Inferior parietal cortex (tissue), 1 donor: ENCODE data around the gene KLC3.
"Not testable (repeated sequence)": the region's sequence is repeated elsewhere in the genome, so short reads cannot be mapped to it uniquely, and the experiment has no call there.

ENCODE experiments used
- DNase-seq: peaks from one replicate; pipeline ENCODE4 v3.0.0-alpha.2; 2016; ENCODE audit errors: extremely low spot score

The KLC3 gene

DNA sequence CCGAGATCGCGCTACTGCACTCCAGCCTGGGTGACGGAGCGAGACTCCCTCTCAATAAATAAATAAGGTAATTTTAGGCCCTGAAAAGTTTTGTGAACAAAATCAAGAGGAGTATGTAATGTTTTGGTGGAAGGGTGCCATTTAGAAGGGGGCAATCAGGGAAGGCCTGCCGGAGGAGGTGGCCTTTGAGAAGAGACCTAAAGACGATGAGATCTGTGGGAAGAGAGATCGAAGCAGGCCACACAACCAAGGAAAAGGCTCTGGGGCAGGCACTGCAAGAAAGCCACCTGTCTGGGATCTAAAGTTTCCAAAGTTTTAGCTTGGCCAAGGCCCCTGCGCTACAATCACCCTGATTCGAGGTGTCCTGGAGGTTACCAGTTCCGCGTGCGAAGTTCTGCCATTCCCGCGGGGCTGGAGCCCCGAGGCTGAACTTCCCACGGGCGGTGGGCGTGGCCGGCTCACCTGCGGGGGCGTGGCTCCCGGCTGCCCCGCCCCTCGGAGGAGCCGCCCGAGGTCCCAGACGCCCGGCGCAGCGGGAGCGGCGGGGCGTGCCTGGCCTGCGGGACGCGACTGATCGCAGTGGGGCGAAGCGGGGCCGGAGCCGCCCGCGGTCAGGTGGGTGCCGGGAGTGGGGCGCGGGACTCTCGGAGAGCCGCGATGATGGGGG lies at the start of gene KLC3:
KLC3 (plus strand) TSS at position 519 of the 667 bp plus-strand sequence. CDS start 4,792 bp downstream, outside the sequence.
- DNase-seq, result no peak

DNA sequence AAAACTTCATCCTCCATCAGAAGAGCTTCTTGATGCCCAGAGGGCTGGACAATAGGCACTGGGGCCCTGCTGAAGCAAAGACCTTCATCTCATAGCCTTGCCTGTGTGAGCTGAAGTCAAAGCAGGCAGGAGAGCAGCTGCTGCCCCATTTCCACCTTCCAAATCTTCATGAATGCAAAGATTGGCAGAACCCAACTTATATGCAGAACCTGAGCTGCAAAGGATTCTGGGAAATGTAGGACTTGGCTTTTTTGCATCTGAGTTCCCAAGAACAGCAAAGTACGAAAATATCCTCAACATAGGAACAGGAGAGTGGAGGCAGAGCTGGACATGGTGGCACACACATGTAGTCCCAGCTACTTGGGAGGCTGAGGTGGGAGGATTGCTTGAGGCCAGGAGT lies 48.7 kb upstream of the KLC3 start:
- no peak for DNase-seq

DNA sequence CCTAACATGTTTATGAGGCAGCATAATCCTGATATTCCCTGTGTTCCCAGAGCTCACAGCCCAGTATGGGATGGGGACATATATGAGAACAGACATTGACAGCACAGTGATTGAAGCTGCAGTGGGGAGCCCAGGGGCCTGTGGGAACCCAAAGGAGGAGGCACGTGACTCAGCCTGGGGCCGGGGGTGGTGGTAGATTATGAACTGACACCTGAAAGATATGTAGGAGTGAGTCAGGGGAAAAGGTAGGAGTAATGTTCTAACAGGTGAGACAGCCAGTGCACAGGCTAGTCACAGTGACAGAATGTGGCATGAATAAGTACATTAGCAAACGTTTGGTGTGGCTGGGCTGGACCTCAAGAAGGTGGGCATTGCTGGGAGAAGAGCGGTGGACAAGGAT lies 46.9 kb upstream of the KLC3 start:
- DNase-seq, result no peak

DNA sequence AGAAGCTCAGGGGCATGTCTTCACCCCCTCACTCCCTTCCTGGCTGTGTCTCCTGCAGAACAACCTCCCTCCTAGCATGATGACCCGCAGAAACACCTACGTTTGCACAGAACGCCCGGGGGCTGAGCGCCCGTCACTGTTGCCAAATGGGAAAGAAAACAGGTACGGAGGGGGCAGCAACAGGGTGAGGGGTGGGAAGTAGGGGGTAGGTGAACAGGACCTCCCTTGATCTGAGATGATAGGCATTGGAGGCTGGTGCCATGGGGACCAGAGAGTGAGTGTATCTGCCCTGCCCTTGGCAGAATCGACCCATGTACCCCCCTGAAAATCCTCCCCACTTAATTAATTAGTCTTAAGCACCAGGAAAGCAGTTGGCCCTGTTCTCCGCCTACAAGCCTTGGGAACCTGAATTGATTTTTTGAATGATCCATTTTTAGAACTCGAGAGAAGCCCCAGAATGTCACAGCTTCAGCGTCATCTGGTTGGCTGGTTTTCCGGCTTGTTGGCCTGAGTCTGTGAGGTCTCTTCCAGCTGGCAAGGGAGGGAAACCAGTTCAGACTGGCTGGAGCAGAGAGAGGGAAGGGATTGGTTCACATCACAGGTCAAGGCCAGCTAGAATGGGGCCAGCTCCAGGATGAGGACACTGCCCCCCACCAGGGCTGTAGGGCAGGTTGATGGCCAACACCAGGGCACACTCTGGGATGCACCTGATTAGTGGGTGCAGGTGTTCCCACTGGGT lies 46.1 kb upstream of the KLC3 start:
- DNase-seq, result peak; percentile 18

DNA sequence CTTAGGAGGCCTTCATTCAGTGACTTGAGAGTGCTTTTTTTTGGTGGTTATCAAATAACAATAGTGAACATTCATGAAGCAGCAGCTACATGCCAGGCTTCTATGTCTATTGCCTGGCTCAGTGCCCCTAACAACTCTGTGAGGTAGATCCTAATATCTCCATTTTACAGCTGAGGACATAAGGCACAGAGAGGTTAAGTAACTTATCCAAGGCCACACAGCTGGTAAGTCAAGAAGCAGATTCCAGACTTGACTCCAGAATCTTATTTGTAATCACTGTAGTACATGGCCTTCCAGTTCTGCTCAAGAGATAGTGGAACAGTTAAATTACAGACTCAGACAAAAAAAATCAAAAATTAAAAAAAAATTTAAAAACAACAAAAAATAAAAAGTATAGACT lies 44.7 kb upstream of the KLC3 start:
- no peak for DNase-seq

DNA sequence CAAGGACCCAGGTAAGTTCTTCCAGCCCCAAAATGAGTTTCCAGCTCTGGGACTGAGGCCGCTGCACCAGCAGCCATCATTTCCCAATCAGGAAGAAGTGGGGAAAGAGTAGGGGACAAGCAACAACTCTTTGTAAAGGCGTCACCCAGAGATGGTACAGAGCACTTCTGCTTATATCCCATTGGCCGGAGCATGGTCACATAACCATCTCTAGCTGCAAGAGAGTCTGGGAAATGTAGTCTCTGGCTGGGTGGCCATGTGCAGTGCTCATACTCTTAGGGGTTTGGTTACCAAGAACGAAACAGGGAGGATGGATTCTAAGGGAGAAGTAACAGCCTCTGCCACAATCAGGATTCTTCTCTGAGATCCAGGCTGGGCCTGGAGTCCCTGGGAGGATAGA lies 44.2 kb upstream of the KLC3 start:
- no peak for DNase-seq

DNA sequence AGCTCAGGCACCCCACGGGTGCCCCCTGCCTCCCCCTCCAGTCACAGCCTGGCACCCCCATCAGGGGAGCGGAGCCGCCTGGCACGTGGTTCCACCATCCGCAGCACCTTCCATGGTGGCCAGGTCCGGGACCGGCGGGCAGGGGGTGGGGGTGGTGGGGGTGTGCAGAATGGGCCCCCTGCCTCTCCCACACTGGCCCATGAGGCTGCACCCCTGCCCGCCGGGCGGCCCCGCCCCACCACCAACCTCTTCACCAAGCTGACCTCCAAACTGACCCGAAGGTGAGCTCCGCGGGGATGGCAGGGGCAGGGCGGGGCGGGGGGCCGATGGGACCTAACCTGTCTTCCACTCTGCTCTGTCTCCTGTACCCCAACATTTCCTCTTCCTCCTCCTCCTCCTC lies 42.9 kb upstream of the KLC3 start:
- no peak for DNase-seq

DNA sequence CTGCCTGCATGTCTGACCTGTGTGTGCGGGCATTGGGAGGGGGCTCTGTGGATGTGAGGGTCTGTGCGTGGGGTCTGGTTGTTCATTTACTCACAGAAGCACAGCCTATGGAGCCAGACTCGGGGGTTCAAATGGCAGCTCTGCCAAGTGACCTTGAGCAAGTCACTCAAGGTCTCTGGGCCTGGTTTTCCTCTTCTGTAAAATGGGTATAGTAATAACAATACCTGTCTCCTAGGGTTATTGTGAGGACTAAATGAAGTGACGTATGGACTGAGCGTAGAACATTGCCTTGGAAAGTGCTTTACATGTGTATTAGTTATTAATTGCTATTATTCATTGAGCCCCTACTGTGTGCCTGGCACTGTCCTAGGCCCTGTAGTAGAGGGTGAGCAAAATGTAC lies 42.3 kb upstream of the KLC3 start:
- no peak for DNase-seq

DNA sequence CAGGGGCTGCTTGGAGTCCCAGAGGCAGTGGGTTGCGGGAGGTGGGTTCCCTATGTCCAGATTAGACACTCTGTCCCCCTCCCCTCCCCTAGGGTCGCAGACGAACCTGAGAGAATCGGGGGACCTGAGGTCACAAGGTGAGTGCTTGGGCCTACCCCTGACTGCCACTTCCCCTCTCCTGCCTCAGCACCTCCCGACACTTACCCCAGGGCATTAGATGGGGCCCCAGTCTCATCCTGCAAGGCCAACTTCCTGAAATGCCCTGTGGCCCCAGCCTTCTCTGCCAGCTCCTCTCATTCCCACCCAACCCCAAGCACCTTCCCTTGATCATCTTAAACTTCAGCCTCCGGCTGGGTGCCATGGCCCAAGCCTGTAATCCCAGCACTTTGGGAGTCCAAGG lies 40.8 kb upstream of the KLC3 start:
- no peak for DNase-seq

DNA sequence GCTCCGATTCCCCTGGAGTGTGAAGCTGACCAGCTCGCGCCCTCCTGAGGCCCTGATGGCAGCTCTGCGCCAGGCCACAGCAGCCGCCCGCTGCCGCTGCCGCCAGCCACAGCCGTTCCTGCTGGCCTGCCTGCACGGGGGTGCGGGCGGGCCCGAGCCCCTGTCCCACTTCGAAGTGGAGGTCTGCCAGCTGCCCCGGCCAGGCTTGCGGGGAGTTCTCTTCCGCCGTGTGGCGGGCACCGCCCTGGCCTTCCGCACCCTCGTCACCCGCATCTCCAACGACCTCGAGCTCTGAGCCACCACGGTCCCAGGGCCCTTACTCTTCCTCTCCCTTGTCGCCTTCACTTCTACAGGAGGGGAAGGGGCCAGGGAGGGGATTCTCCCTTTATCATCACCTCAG lies 38.1 kb upstream of the KLC3 start:
- DNase-seq, result no peak

DNA sequence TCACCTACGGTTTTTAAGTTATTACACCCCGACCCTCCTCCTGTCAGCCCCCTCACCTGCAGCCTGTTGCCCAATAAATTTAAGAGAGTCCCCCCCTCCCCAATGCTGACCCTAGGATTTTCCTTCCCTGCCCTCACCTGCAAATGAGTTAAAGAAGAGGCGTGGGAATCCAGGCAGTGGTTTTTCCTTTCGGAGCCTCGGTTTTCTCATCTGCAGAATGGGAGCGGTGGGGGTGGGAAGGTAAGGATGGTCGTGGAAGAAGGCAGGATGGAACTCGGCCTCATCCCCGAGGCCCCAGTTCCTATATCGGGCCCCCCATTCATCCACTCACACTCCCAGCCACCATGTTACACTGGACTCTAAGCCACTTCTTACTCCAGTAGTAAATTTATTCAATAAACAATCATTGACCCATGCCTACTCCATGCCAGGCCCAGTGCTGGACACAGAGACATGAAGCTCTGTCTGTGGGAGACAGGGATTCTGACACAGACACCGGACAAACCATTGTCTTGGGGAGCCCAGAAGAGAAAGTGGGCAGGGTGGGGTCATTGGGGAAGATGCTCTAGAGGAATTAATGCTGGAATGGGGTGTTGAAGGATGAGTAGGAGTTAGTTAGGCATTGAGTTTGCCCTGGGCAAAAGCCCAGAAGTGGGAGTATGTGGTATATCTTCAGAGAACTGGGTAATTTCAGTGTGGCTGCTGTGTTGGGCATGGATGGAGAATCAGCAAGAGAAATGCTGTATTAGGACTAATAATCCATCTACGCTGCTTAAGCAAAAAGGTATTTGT lies 37.1 kb upstream of the KLC3 start:
- DNase-seq, result no peak

DNA sequence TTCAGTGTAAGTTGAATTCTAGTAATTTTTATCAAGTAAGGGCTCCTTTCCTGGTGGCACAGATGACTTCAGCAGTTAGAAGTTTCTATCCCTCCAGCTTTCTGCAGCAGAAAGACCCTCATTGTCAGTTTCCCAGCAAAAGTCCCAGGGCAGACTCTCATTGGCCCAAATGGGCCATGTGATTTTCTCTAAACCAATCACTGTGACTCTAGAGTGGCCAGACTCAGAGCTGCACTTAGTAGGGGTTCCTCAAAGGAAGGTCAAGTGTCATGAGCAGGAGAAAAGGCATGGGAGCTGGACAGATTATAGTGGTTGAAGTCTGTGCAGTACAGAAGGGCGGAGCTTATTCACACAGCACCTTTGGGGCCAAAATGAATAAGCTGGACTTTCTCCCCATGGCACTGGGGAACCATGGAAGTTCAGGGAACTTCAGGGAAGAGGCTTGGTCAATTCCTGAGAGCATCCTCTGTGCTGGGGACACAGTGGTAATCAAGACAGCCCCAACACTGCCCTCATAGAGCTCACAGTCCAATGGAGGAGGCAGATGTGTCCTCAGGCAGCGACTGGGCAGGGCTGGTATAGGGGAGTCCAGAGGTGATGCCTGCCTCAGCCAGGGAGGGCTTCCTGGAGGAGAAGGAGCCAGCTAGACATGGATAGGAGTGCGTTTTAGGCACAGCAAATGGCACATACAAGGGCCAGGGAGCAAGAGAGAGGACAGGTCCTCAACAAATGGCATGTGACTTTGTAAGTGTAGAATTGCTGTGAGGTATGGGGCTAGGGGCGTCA lies 36.2 kb upstream of the KLC3 start:
- DNase-seq, result no peak

DNA sequence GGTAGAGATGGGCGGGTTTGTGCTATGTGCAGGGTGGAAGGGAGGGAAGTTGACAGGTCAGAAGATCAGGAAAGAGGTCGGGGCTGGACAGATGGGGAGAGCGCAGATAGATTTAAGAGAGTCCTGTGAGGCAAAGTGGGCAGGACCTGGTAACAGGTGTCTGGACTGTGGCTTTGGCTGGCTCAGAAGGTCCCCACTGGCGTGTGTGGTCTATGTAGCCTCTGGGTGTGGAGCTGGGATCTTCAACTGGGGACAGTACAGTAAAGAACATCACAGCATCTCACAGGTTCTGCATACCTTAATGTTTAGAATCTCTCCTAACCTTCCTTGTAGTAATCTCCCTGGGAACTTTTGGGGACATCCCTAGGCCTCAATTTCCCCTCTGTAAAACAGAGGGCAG lies 35.5 kb upstream of the KLC3 start:
- no peak for DNase-seq

DNA sequence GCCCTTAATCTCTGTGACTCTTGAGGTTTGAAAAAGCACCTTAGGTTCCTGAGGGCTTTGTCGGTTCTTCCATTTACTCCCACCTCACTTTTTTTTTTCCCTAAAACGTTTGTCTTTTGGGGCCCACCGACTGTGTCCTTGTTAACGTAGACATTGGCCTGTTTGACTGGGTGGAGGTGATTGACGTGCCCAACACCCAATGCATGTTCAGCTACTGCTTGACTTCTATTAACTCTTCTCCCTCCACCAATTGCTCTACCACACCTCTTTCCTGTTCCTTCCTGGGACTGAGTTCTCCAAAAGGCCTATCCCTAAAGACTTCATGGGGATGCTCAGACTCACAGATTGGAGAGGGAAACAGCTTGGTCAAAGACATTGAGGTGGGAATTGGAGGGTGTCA lies 35.1 kb upstream of the KLC3 start:
- DNase-seq, result no peak

DNA sequence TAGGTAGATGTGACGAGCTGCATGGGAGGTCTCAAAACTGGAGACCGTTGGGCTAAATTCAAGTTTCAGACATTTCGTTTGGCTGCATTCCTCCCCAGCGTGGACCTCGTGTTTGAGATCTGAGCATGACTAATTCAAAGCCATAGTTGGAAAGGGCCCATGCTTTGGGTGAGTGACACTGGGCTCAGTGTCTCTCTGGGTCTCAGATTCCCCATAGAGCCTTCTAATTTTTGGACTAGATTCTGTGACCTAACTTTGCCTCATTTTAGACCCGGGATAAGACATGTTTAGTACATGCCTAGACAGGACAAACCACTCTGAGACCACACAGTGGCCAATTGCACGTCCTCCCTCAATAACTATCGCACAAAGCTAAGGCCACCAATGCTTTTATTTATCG lies 34.5 kb upstream of the KLC3 start:
- no peak for DNase-seq

DNA sequence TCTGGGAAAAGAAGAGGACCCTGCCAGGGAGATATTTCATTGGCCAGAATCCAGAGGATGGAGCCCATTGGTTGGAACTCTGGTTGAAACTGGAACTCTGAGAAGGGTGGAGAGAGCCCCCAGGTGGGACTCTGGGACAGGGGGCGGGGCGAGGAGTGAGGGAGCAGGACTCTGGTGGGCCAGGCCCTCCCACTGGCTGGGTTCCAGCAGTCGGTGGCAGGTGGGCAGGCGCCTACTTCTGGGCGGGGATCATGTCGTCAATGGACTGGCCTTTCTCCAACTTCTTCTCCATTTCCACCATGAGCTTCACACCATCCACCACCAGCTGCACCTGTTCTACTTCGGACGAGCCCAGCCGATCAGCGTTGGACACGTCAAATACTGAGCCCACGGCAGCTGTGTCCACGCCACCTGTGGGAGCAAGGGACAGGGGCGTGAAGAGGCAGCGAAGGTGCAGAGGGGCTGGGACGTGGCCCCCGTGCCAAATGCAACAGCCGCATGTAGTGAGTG lies 34.0 kb upstream of the KLC3 start:
- DNase-seq, result no peak

DNA sequence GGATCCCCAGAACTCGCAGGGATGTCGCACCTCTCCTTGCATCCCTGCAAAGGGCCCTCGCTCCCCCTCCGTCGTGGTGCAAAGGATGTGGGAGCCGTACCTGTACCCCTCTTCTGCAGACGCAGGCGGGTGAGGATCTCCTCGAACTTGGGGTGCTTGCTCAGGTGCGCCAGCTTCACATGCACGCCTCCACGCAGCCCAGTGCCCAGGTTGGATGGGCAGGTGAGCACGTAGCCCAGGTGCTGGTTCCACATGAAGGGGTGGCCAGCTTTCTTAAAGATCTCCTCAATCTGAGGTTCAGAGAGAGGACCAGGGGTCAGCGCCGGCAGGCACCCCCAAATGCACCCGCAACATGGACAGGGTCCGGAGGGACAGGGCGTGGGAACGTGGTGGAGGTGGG lies 33.2 kb upstream of the KLC3 start:
- no peak for DNase-seq

DNA sequence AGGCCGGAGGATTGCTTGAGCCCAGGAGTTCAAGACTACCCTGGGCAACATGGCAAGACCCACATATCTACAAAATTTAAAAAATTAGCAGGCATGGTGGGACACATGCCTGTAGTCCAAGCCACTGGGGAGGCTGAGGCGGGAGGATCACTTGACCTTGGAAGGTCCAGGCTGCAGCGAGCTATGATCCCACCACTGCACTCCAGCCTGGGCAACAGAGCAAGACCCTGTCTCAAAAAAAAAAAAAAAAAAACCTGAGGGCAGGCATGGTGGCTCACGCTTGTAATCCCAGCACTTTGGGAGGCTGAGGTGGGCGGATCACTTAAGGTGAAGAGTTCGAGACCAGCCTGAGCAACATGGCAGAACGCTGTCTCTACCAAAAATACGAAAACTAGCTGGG lies 31.2 kb upstream of the KLC3 start:
- DNase-seq, result not testable (repeated sequence)

DNA sequence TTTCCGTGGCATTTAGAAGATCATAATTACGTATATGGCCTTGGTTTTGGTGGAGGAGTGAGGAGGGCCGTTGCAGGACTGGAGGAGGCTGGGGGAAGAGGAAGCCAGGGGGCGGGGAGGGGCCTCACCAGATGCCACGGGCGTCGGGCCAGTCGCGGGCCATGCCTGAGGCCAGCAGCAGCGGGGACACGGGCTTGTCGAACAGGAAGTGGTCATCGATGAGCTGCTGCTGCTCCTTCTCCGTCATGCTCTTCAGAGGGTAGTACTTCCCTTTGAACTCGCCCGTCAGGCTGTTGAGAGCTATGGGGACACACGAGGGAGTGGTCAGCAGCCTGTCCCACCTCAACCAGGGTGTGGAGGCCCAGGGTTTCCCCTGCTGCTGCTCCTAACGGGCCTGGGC lies 28.9 kb upstream of the KLC3 start:
- DNase-seq, result no peak

DNA sequence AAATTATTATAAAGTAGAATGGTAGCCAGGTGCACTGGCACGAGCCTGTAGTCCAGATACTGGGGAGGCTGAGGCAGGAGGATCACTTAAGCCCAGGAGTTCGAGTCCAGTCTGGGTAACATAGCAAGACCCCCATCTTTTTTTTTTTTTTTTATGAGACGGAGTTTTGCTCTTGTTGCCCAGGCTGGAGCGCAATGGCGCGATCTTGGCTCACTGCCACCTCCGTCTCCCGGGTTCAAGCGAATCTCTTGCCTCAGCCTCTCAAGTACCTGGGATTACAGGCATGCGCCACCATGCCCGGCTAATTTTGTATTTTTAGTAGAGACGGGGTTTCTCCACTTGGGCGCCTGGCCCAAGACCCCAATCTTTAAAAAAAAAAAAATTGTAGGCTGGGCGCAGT lies 28.3 kb upstream of the KLC3 start:
- DNase-seq, result not testable (repeated sequence)

DNA sequence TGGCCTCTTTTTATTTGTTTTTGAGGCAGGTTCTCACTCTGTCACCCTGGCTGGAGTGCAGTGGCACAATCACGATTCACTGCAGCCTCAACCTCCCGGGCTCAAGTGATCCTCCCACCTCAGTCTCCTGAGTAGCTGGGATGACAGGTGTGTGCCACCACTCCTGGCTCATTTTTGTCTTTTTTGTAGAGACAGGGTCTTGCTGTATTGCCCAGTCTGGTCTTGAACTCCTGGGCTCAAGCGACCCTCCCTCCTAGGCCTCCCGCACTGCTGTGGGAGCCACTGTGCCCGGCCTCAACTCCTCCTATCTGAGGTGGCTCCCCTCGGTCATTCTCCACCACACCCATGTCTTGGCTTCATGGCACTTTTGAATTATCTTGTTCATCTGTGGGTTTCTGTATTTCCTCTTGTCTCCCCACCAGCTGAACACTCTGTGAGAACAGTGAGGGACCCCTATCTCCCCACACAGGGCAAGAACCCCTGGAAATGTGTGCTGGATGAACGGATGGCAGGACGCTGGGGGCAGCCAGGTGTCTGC lies 25.8 kb upstream of the KLC3 start:
- no peak for DNase-seq

DNA sequence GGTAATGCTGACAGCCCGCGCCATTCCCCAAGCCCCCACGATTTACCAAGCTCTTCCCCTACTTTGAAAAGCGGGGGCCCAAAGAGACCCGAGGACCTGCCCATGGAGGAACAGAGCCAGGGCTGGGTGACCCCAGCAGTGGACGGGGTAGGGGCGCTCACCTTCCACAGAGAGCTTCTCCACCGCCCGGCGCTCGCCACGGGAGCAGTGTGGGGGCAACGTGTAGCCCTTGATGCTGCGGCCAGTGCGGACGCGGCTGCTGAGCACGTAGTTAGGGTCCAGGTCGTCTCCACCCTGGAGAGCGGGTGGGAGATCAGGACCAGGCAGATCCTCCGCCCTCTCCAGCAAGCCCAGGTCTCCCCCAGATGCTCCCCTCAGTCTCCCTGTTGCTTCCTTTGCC lies 25.2 kb upstream of the KLC3 start:
- no peak for DNase-seq
